AG08395 (cell line): Measurements from ENCODE around the gene MCM6.
"Not testable (repeated sequence)": the region's sequence is repeated elsewhere in the genome, so short reads cannot be mapped to it uniquely, and the experiment has no call there.

ENCODE experiments used
- DNase-seq: peaks from one replicate; pipeline ENCODE4 v3.0.0; 2012; ENCODE audit warnings: mixed read lengths, low spot score

Gene MCM6

GRCh38 chr2:135820003-135820618 is 56.1 kb downstream of the MCM6 start:
- no peak for DNase-seq

- peak; percentile 41 for DNase-seq
Measured at GRCh38 chr2:135818937-135819610, 57.2 kb downstream of the MCM6 start.

GRCh38 chr2:135817951-135818350 is 58.3 kb downstream of the MCM6 start:
- DNase-seq, result no peak

GRCh38 chr2:135817466-135817865 is 58.8 kb downstream of the MCM6 start:
- DNase-seq, result no peak

- no peak for DNase-seq
Measured at GRCh38 chr2:135815269-135815668, 61.0 kb downstream of the MCM6 start.

- DNase-seq, result no peak
Measured at GRCh38 chr2:135812907-135813511, 63.2 kb downstream of the MCM6 start.

- not testable (repeated sequence) for DNase-seq
Measured at GRCh38 chr2:135807874-135808273, 68.4 kb downstream of the MCM6 start.

GRCh38 chr2:135803278-135803677 is 73.0 kb downstream of the MCM6 start:
- DNase-seq, result no peak

- no peak for DNase-seq
Measured at GRCh38 chr2:135802350-135802749, 73.9 kb downstream of the MCM6 start.

GRCh38 chr2:135800513-135801460 is 75.5 kb downstream of the MCM6 start:
- DNase-seq, result no peak

DNA sequence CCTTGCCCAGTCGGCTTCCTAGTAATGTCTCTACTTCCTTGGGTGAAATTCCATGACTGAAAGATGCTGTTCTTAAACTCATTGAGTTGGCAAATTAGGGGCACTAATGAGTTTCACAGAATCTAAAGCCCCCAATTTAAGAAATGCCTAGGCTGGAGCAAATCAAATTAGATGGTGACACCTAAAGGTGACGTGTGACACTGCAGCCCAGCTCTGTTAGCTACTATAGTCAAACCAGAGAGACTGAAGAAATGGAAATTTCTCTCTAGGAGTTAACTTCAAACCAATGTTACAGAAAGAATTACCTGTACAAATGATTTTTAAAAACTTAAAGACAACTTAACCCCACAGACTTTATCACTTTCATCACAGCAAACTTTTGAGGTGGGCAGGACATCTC is 76.5 kb downstream of the MCM6 start:
- DNase-seq, result no peak

DNA sequence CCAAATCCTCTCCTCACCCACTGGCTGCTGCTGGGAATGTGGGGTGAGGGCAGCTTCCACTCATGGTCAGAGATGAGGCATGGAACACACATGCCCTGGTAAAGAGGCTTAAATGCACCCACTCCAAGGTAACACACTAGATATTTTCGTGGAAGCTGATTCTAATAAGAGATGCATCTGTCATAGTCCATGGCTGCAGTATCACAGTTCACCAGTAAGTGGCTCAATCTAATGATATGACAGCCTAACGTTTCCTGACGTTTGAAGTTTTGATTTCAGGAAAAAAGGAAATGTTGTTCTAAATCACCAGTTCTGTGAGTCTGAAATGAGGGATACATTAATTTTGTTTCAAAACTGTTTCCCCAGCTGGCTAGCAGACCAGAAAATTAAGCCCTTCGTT is 77.5 kb downstream of the MCM6 start:
- DNase-seq, result peak; percentile 14

DNA sequence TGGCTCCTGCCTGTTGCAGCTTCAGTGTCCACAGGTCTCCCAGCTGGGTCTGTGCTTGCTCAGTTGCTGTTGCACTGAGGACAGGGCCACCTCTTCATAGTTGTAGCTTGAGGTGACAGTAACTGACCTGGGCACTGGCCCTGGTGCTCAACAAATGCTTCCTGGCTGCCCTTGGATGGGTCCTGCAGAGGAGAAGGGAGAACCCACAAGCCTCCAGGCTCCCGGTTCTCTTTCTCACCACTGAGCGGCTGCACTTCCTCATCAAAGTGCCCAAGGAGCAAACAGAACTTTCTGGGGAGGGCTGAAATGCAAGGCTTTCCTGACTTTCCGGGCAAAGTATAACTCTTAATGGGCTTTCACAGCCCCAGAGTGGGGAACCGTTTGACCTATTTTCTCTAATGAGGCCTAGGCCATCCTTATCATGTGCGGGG is 78.0 kb downstream of the MCM6 start:
- DNase-seq, result no peak

GRCh38 chr2:135797497-135798274 is 78.6 kb downstream of the MCM6 start:
- peak; percentile 88 for DNase-seq

- no peak for DNase-seq
Measured at GRCh38 chr2:135796606-135797005, 79.6 kb downstream of the MCM6 start.

- not testable (repeated sequence) for DNase-seq
Measured at GRCh38 chr2:135795641-135796040, 80.6 kb downstream of the MCM6 start.

GRCh38 chr2:135792401-135793150 is 83.7 kb downstream of the MCM6 start:
- no peak for DNase-seq

DNA sequence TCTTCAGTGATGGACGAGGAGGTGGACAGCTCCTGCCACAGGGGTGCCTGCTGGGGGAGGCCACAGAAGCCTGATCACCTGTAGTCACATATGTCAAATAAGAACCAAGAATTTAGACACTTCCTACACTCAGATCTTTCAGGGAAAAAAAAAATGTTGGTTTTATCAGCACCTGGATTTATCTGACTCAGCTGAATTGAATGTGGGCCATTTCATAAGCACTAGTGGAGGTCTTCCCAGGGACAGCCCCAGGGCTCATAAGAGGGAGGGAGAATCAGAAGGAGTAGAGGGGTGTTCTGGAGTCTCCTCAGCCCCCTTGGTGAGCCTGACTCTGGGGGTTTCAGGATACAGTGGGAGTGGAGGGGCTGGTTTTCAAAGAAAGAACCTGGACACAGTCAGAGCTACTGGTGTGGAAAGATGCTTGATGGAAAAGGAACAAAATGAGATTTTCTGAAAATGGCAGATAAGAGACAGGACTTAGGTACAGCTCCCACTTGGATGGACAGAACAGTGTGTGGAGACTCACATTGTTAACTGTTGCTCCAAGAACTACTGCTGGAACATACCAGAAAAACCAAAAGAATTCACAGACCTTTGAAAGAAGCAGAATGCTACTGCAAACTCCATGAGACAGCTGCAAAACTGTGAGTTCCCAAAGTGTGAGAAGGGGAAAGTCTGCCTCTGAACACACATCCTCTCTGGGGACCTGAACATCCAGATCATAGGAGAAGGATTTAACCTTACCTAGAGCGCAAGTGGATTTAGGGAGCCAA is 84.6 kb downstream of the MCM6 start:
- no peak for DNase-seq

DNA sequence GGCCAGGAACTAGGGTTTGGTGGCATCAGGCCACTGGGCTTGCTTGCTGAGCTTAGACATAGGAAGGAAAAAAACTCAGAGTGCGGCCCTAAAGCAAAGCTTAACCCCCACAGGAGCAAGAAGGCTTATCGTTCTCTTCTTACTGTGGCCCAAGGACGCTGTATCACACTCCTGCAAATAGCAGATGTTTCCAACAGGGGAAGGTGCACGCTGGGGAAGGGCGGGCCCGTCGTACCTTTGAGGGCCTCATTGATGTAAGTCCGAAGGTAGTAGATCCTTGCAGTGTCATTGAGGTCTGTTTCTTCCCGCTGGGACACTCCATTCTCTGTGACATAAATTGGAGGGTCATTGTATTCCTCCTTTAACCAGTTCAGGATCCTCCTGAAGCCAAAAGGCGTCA is 85.8 kb downstream of the MCM6 start:
- no peak for DNase-seq
